ENCODE results near the gene GIT2.

Gene GIT2

GRCh38 chr12:109910969-109911348 lies 85.2 kb downstream of the GIT2 start (continued):
- TF ChIP-seq HIC1 (tag by site-specific recombination; IDR thresholded peaks at IDR 0.05), result no peak

- ChIA-PET CTCF (interaction anchor here (0.7 to 3.1 kb wide), 13 partner anchors 10 to 799 kb away, joined by 3 to 12 read pairs (median 4); partner anchors contain the start of gene TCHP), POLR2A (no interaction called here)
- Histone ChIP-seq H3K27ac (ENCODE audit: extremely low read depth, low read depth, low read length) (no peak overlapping the region), H3K4me3 (ENCODE audit: low read depth, low read length) (no peak overlapping the region), H3K36me3 (ENCODE audit: control insufficient read depth in 2 of 2, insufficient read depth in 1 of 2, low read length in 2 of 2) (peaks cover 11 to 68% of the 10 kb centered on the region in 2 experiments), H3K4me1 (ENCODE audit: control insufficient read depth, insufficient read depth, low read length) (no peaks in the 10 kb centered on the region), H3K9me3 (ENCODE audit: control insufficient read depth, insufficient read depth, low read depth, low read length) (no peaks in the 10 kb centered on the region)
- no peak for TF ChIP-seq ZNF449 (tag by site-specific recombination; IDR thresholded peaks at IDR 0.05)
- TF ChIP-seq ZNF121 (tag by site-specific recombination; IDR thresholded peaks at IDR 0.05), result peak; percentile 99
- TF ChIP-seq ZNF560 (tag by site-specific recombination; IDR thresholded peaks at IDR 0.05; ENCODE audit: borderline replicate concordance), result no peak
- no peak for TF ChIP-seq ZNF274 (IDR thresholded peaks at IDR 0.05; ENCODE audit: low read length)
- no peak for TF ChIP-seq ZNF274 (tag by site-specific recombination; IDR thresholded peaks at IDR 0.05; ENCODE audit: borderline replicate concordance)
- TF ChIP-seq ZNF596 (tag by site-specific recombination; IDR thresholded peaks at IDR 0.05), result no peak
- no peak for TF ChIP-seq RBAK (tag by site-specific recombination; IDR thresholded peaks at IDR 0.05)
- no peak for TF ChIP-seq ZSCAN30 (tag by site-specific recombination; IDR thresholded peaks at IDR 0.05)
These were observed 85.8 kb downstream of the GIT2 start for GRCh38 chr12:109910254-109910968.

GRCh38 chr12:109905301-109905700 lies 90.9 kb downstream of the GIT2 start:
- H3K4me3 ChIP-seq (ENCODE audit: low read depth, low read length), result no peak overlapping the region
- no peaks in the 10 kb centered on the region; the same call in 1 of the 2 replicates for H3K4me1 ChIP-seq (ENCODE audit: control insufficient read depth, insufficient read depth, low read length)
- ChIA-PET CTCF (interaction anchor here (1.2 kb wide), 1 partner anchor 35 kb away, joined by 5 read pairs; no protein-coding TSS in a partner anchor), POLR2A (no interaction called here)
- peaks cover 8 to 64% of the 10 kb centered on the region in 2 experiments for H3K36me3 ChIP-seq (ENCODE audit: control insufficient read depth in 2 of 2, insufficient read depth in 1 of 2, low read length in 2 of 2)
- TF ChIP-seq ZNF175 (tag by site-specific recombination; IDR thresholded peaks at IDR 0.05) (no peak), BCL11A (tag by site-specific recombination; IDR thresholded peaks at IDR 0.05; ENCODE audit: low read depth) (no peak), ZNF473 (tag by site-specific recombination; IDR thresholded peaks at IDR 0.05) (no peak), ZNF426 (tag by site-specific recombination; IDR thresholded peaks at IDR 0.05) (no peak), TRIM28 (IDR thresholded peaks at IDR 0.05; ENCODE audit: borderline replicate concordance, low read length) (no peak), ZNF555 (tag by site-specific recombination; conservative IDR thresholded peaks at IDR 0.05) (no peak), ZNF266 (tag by site-specific recombination; IDR thresholded peaks at IDR 0.05; ENCODE audit: low read depth) (no peak), ZNF16 (tag by site-specific recombination; IDR thresholded peaks at IDR 0.05; ENCODE audit: low read depth) (no peak), KLF10 (tag by site-specific recombination; IDR thresholded peaks at IDR 0.05) (no peak)
- no peak overlapping the region for H3K27ac ChIP-seq (ENCODE audit: extremely low read depth, low read depth, low read length)
- no peaks in the 10 kb centered on the region for H3K9me3 ChIP-seq (ENCODE audit: control insufficient read depth, insufficient read depth, low read depth, low read length)
